ENCODE data around the gene ZMIZ1. TPM values are rescaled to one million over a fixed set of nuclear protein-coding genes. Genes with fewer than 3 reads are reported as not detected.
A peak's percentile ranks its signal among the peaks of the same experiment; 100 is the strongest.

ZMIZ1 gene
- total RNA-seq, 4 donors from 2014 or later: 18.7 to 188 (median 36.7) TPM

GRCh38 chr10:79027147-79028055, 41.4 kb upstream of the ZMIZ1 start:
- Histone ChIP-seq H3K27me3 (no peaks in the 10 kb centered on the region), H3K36me3 (no peaks in the 10 kb centered on the region), H3K4me1 (no peaks in the 10 kb centered on the region), H3K9me3 (no peaks in the 10 kb centered on the region), H3K27ac (no peak overlapping the region), H3K4me3 (no peak overlapping the region)
- no peak for DNase-seq
- TF ChIP-seq CTCF (IDR thresholded peaks at IDR 0.05) (no peak), POLR2A (IDR thresholded peaks at IDR 0.05) (no peak)
- intact Hi-C loops (cut with DNase I; ENCODE audit: low total_unique reads): no loop called here

GRCh38 chr10:79028056-79028430, 40.7 kb upstream of the ZMIZ1 start:
- no peak for DNase-seq
- intact Hi-C loops (cut with DNase I; ENCODE audit: low total_unique reads): no loop called here

GRCh38 chr10:79028451-79029010, 40.2 kb upstream of the ZMIZ1 start:
- Histone ChIP-seq H3K27me3 (no peaks in the 10 kb centered on the region), H3K9me3 (no peaks in the 10 kb centered on the region), H3K4me1 (no peaks in the 10 kb centered on the region), H3K36me3 (no peaks in the 10 kb centered on the region), H3K4me3 (no peak overlapping the region), H3K27ac (no peak overlapping the region)
- no peak for DNase-seq
- TF ChIP-seq CTCF (IDR thresholded peaks at IDR 0.05) (no peak), POLR2A (IDR thresholded peaks at IDR 0.05) (no peak)
- intact Hi-C loops (cut with DNase I; ENCODE audit: low total_unique reads): no loop called here

More at GRCh38 chr10:79028056-79028430, 40.7 kb upstream of the ZMIZ1 start:
- no peak overlapping the region for H3K27ac ChIP-seq
- no peak for TF ChIP-seq CTCF (IDR thresholded peaks at IDR 0.05)
- no peak for TF ChIP-seq POLR2A (IDR thresholded peaks at IDR 0.05)
- no peak overlapping the region for H3K4me3 ChIP-seq
- H3K9me3 ChIP-seq: no peaks in the 10 kb centered on the region
- H3K27me3 ChIP-seq: no peaks in the 10 kb centered on the region
- no peaks in the 10 kb centered on the region for H3K36me3 ChIP-seq
- no peaks in the 10 kb centered on the region for H3K4me1 ChIP-seq

GRCh38 chr10:79029478-79030390, 39.0 kb upstream of the ZMIZ1 start:
- H3K4me3 ChIP-seq: no peak overlapping the region
- intact Hi-C loops (cut with DNase I; ENCODE audit: low total_unique reads): no loop called here
- H3K27me3 ChIP-seq: no peaks in the 10 kb centered on the region
- no peak overlapping the region for H3K27ac ChIP-seq
- H3K9me3 ChIP-seq: no peaks in the 10 kb centered on the region
- TF ChIP-seq POLR2A (IDR thresholded peaks at IDR 0.05) (no peak), CTCF (IDR thresholded peaks at IDR 0.05) (no peak)
- H3K4me1 ChIP-seq: no peaks in the 10 kb centered on the region
- H3K36me3 ChIP-seq: no peaks in the 10 kb centered on the region
- DNase-seq: peak; percentile 6
